Lung microvascular endothelial cell (primary cell): ENCODE measurements around the gene CCNI. TPM values are rescaled to one million over a fixed set of nuclear protein-coding genes. Genes with fewer than 3 reads are reported as not detected.

ENCODE experiments used
- DNase-seq, 2 donors: peaks; one replicate each; pipeline versions ENCODE4 v3.0.0 to v3.0.0-alpha.2; 2010; ENCODE audit warnings: low read depth in 2 of 2
- total RNA-seq: library from RNA; depleted of rRNA; stranded (reverse); fragments of >200 nt; gene quantifications from 2 replicates; pipeline ENCODE4 v1.2.1, GENCODE V29; 2014

The CCNI gene
- total RNA-seq, 1 donor from 2014 or later: 80.6 TPM

DNA sequence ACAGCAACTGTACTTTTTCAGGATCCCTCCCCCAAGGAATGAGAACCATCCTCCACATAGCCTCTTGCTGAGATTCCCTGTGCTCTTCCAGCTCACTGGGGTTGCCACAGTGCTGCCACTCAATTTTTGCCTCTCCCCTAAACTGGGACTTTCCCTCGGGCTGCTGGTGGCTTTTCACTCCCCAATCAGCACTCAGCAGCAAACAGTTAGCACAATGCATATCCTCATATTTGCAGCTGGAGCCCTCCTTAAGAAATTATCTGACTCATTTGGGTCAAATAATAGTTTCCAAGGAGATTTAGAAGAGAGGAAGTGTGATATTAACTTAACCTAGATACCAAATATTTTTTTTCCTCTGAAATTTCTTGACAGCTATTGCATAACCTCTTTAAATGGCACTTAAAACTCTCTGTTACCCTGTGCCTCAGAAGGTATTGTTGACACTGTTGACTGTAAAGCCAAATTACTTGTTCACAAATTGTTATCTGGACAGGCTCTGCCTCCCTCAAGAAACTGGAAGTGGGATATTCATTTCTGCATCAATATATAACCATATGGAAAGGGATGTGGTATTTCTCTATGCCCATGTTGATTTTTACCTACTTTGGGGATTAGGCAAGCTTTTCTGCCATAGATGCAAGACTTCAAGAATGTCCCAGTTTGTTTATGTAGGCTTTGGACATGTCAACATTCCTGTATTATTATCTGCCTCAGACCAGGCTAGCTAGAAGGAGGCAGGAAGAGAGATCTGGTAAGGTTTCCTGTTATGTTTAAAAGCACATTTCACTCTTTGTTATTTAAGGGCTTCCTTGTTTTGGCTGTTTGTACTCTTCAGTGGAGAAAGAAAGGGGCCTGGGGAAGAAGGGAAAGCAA lies 68.2 kb downstream of the CCNI start:
- DNase-seq: peak; percentile 20 to 94

DNA sequence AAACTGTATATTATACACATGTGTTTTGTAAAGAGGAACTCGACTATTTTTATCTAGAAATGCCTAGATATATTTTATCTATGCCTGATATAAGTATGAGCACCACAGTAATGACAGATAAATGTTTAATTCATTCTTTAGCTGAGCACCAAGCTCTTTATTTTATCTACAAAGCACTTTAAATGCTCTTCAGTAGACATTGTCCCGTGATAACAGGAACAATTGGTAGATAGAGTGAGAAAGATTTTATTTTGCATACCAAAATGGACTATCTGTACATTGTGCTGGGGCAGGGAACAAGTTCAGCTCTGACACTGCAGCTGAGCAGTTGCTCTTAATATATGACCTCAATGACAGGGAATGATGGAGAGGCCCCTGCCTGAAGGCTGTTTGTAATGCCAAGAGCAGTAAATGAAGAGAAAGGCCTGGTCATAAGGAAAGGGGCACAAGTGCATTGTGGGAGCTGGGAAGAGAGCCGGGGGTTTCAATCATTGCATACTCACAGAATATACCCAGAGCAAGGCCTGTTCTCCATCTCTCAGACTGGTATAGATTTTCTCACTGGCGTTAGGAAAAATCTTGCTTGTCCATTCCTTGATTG lies 68.9 kb downstream of the CCNI start:
- peak in 1 of 2 donors; percentile 60 for DNase-seq

DNA sequence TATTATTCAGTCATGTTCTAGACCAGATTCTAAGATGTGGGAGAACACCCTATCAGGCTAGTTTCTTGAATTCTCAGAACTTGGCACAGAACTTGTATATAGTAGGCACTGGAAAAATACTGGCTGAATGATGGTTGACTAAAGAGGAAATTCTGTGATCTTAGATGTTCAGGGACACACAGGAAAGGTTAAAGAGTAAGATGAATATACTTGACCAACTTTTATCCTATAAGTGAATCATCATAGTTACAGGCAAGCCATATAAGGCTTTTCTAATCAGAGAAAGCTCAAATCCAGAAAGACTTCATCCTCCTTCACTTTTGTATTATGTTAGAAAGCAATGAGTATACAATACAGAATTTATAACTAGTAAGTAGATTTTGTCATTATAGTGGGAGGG lies 72.4 kb downstream of the CCNI start:
- DNase-seq: peak; percentile 24 to 58

DNA sequence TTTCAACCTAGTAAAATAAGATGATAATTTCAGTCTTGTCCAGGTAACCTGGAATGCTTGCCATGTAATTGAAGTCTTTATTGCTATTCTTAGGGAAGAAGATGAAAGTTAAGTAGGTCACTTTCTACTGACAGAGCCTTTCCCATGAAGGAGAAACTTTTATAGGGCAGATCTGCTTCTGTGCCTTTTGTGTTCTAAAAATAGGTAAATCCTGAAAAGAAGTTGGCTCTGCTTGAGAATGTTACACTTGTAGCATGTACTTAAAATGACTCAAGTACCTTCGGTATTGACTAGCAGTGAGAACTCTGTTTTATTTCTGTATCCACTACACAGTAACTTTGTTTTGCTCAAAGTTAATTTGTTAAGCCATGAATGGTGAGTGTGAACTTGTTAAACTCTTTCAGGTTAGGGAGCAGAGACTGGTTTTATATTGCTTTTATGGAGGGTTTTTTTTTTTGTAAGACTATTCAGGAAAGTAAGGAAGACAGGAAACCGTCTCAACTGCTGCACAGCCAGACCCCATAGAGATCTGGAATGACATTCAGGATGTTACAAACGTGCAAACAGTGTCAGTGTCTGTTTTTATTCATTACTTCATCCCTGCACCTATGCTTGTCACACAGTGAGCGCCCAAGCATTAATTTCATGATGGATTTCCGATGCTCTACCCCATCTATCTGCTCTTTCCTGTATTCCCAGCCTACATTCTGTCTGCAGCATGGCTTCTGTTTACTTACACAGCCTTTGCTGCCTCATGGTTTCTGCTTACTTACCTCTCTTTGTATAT lies 73.3 kb downstream of the CCNI start:
- DNase-seq: peak; percentile 48 to 83

DNA sequence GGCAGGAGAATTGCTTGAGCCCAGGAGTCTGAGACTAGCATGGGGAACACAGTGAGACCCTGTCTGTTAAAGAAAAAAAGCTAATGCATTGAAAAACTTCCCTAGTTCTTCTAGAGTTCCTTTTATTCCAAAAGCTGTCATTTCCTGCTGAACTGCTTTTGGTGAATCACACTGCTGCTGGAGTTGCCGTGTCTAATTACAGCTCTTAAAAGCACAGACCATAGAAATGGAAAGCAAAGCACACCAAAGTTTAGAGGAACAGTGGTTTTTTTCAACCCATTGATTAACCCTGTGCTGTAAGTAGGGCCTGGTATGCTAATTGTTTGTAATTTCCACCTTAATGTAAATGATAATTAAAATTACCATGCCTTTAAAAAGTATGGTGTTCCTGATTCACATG lies 73.9 kb downstream of the CCNI start:
- DNase-seq: peak; percentile 76 to 85

DNA sequence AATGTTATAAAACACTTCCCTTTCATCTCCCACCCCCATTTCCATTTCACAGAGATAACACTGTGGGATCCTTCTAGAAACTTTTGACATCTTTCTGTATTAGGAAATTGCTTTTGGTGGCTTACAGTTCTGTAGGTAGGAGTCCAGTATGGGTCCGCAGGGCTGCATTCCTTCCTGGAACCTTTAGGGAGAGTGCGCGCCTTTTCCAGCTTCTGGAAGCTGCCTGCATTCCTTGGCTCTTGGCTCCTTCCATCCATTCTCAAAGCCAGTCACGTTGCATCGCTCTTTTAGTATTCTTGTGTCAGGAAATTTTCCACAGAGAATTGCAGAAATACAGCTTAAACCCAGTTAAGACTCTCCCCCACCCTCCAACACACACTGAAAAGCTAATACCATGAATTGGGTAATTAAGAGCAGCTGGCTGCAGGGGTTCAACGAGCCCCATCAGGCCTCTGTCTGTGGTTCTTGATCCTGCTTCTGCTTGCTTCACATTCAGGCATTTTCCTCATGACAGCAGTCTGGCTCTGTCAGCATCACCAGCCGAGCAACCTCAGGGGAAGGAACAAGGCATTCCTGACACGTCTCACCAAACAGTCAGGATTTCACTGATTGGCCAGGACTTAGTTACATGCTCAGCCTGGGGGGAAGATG lies 77.4 kb downstream of the CCNI start:
- no peak for DNase-seq

DNA sequence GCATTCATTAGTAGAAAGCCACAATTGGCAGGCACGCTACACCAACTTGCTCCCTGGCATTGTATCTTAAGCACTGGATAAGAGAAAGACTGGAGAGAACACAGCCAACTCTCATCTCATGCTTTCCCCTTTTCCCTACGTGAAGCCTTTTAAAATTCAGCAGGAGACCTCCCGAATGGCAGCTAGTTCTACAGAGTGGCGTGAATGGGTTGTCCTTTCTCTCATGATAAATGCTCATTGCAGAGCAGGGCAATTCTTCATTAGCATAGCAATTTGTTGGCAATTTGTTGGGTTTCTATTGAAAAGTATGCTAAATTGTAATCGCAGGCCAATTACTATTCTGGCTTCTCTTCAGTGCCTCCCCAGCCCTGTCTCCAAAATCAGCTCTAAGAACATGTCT lies 78.3 kb downstream of the CCNI start:
- no peak for DNase-seq

Other genes with a start within 250 kb of the CCNI start
- gene SOWAHB, start 177.8 kb downstream of the CCNI start, total RNA-seq: not detected in 2 replicates
- gene SEPTIN11, start 126.2 kb downstream of the CCNI start, total RNA-seq: 107 and 161 TPM in 2 replicates
- gene CCNG2, start 81.2 kb upstream of the CCNI start, total RNA-seq: 12.6 and 17.3 TPM in 2 replicates